Activated CD4-positive, alpha-beta T cell treated with anti-CD3 and anti-CD28 coated beads, Interleukin-2, amount 50 U/mL, for 48 hours (primary cell): ENCODE measurements around the gene LIMK2.
"Not testable (repeated sequence)": the region's sequence is repeated elsewhere in the genome, so short reads cannot be mapped to it uniquely, and the experiment has no call there.

Experiments used
- DNase-seq, 2 experiments: peaks; one replicate each; pipeline ENCODE4 v3.0.0-alpha.2; 2020

The LIMK2 gene

DNA sequence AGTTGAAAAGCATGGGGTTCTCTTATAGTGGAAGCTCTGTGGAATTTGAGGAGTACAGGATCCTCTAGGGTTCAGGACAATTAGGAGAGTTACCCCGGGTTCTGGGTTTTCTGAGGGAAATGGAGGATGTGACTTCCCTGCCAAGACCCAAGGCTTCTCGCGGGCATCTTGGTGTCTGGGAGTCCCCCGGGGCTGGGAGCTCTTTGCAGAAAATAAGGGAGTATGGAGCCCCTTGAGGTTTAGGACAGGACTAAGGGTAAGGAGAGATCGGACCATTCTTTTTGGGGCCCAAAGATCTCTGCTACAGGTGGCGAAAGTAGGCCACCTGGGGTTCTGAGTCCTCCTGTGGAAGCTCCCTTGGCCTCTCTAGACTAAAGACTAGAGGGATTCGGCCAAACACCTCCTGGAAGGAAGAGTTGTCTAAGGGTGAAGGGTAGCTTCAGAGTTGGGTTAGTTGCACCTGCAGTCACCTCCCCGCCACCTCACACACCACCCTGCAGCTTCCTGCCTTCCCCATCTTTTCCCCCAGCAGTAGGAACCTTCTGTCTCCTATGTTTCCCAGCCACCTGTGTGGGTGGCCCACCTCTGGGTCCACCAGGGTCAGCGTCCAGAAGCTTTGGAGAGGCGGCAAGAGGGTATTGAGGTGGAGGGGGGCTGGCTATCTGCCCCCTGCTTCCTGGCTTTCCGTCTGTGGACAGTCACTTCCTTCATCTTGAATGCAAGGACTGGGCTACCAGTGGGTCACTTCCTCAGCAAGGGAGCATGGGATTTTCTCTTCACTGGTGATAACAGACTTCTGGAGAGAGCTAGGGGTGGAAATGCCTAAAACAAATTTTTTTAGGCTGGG lies 908 bp downstream of the LIMK2 start:
- DNase-seq, result peak in 1 of 2 experiments; percentile 18

DNA sequence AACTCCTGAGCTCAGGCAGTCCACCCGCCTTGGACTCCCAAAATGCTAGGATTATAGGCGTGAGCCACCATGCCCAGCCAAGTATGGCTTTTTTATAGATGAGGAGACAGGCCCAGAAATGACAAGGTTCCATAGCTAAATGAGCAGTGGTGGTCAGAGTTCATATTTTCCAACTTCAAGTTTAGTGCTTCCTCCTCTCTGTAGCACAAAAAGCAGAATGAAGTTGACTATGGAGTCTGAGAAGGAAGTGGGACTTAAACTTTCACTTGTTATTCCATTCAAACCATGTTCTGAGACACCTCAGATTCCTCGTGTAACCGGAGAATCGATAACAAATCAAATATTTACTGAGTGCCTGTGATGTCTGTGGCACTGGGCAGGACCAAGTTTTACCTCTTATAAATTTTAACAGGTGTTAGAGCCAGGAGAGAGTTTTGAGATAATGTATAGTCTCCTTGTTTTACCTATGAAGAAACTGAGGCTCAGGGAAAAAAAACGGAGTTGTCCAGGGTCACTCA lies 3.0 kb downstream of the LIMK2 start:
- no peak for DNase-seq

DNA sequence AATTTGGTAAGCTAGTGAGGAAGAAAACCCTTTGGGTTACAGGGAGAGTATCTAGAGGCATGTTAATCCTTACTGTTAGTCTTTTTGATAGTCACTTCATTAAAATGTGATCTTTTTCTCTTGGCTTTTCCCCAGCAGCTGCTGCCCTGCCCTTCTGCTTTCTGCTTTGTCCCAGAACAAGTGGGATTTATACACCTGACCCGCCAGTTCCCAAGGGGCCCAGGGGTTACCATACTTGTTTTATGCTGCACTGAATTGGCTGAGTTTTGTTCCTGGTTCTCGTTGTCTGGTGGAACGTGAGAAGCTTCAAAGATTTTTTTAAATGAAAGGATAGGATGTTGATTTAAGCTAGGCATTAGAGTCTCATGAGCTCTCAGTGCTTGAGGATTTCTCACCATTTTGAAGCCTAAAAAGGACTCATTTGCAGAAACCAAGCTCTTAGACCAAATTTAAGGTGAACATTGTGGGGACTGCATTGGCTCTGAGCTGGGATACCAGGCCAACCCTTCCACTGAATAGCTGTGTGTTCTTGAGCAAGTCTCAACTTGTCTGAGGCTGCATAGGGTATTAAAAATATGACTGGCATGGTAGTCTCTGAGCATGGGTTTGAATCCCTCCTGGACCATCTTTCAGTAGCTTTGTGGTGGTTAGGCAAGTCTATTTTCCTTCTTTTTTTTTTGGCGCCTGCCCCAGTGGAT lies 6.6 kb downstream of the LIMK2 start:
- no peak for DNase-seq

DNA sequence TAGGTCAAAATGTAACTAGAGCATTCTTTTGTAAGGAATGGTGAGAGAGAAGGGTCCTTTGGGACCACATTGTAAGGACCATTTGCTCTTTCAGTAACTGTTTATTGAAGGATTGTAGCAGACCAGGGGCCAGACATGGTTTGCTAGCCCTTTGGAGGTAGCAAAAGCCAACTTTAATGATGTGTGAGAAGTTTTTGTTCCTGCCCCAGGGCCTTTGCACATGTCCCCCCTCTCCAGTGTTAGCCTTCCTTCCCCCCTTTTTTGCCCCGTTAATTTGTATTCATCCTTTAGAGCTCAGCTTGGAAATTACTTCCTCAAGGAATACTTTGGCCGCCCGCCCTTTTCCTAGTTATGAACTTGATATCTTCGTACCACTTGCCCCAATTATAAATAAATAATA lies 9.0 kb downstream of the LIMK2 start:
- no peak for DNase-seq

DNA sequence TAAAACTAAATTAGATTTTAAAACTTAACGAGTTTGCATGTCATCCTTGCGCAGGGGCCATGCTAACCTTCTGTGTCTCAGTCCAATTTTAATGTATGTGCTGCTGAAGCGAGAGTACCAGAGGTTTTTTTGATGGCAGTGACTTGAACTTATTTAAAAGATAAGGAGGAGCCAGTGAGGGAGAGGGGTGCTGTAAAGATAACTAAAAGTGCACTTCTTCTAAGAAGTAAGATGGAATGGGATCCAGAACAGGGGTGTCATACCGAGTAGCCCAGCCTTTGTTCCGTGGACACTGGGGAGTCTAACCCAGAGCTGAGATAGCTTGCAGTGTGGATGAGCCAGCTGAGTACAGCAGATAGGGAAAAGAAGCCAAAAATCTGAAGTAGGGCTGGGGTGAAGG lies 10.6 kb downstream of the LIMK2 start:
- no peak for DNase-seq

DNA sequence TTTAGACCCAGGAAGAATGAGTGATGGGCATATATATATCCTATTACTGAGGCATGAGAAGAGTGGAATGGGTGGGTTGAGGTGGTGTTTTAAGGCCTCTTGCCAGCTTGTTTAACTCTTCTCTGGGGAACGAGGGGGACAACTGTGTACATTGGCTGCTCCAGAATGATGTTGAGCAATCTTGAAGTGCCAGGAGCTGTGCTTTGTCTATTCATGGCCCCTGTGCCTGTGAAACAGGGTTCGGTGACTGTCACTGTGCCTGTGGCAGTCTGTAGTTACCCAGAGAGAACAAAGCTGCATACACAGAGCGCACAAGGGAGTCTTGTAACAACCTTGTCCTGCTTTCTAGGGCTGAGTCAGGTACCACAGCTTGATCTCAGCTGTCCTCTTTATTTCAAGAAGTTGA lies 11.7 kb downstream of the LIMK2 start:
- DNase-seq, result no peak

DNA sequence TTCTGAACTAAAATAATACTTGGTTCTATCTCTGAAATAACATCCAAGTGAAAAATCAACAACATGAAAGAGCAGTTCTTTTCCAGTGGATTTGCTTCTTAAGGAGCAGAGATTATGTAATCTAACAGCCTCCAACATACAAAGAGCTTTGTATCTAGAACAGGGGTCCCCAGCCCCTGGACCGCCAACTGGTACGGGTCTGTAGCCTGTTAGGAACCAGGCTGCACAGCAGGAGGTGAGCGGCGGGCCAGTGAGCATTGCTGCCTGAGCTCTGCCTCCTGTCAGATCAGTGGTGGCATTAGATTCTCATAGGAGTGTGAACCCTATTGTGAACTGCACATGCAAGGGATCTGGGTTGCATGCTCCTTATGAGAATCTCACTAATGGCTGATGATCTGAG lies 12.6 kb downstream of the LIMK2 start:
- DNase-seq, result not testable (repeated sequence)

DNA sequence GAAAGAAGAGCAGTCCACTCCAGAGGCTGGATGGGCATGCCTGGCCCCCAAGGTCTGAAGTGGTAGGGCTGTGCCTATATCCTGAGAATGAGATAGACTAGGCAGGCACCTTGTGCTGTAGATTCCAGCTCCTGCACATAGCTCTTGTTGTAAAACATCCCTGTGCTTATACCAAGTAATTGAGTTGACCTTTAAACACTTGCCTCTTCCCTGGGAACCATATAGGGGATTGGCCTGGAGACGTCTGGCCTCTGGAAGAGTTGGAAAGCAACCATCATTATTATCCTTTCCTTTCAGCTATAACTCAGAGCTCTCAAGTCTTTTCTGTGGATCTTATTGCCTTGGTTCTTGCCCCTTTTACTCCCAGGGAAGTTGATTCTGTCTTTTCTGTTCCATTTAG lies 15.1 kb downstream of the LIMK2 start:
- DNase-seq, result no peak

DNA sequence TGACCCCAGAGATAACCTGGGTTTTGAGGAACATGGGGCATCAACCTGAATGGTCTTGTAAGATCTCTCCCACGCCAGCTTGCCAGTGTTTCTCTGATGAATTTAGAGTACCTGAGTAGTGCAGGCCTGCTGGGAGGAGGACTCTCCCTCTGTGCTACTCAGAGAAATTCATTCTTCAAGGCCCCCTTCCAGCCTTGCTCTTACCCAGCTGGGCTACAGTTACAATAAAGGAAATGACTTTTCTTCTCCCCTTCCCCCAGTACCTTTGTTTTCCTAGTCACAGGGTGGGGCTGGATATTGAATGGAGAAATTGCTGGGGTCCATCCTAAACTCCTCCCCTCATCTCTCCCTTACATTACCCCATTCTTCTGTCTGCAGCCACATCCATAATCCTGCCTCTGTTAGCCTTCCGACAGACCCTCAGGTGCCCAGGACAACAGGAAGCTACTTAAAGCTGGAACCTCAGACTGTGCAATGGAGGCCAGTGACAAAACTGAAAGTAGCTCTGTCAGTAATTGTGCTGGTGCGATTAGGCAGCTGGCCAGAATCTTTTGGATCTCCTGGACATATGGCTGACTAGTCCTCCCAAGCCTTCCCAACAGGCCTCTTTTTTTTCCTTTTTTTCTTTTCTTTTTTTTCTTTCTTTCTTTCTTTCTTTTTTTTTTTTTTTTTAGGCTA lies 17.4 kb downstream of the LIMK2 start:
- no peak for DNase-seq

DNA sequence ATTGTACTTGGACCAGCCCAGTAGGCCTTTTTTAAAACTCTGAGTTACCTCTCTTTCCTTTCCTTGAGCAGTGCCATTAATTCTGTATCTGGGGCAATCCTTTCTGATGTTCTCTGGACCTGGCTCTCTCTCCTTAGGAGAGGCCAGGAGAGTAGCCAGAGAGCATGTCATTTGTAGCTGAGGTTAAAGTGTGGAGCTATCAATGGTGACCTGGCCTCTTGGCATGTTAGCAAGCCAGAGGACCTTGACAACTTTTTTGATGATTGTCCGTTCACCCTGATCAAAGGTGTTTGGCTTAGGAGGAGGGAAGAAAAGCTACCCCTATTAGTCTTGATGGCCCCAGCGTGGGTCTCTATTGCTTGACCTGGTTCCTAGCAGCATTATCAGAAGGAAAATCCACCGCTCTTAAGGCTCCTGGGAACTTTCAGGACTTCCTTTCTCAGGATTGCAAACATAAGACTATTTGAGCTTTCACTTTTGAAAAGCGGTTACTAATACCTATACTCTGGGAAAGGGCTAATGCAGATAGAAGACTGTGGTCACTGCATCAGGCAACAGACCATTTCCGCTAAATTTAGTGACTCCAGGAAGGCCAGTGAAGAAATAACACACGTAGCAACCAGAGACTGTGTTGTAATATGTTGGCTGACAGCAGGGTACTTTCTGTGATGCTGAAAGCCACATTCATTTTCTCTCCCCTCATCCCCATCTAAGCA lies 18.2 kb downstream of the LIMK2 start:
- no peak for DNase-seq

DNA sequence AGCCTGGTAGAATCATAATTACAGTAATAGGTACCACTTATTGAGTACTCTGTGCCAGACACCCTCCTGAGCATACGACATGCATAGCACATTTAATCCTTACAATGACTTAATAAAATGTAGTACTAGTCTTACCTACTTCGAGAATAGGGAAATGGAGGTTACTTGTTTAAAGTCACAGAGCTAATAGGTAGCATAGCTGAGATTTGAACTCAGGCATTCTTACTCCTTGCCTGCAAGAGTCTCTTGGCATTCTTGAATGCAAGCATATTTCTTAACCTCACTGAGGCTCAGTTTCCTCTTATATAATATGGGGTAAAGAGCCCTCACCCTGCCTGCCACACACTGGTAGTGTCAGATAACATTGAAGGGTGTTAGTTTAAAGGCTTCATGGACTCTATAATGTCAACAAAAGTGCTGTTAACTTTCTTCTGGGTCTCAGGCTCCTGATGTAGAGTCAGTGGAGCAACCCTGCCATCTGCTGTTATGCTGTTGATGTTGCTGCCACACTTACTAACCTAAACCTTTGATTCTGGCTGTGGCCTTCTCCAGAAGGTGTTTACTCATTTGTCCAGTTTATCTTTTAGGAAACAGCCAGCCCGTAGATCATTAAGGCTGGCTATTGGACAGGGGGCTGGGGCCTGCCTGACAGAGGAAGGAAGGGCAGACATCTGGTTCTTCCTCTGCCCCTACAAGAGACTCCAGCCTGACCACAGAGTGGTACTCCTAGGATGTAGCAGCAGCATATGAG lies 18.9 kb downstream of the LIMK2 start:
- DNase-seq, result peak; percentile 17 to 19

DNA sequence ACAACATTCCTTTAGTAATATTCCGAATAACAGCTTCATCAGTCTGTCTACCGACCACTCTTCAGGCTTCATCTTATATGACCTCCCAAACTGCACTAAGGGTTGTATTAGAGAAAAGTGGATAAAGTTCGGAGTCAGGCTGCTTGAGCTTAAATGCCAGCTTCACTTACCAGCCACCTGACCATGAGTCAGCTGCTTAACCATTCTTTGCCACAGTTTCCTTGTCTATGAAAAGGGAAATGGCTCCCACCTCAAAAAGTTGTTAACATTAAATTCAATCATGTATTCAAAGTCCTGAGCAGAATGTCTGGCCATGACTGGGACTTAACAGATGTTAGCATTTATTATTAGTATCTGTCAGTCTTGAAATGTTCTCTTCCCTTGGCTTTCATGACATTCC lies 20.9 kb downstream of the LIMK2 start:
- DNase-seq, result no peak

DNA sequence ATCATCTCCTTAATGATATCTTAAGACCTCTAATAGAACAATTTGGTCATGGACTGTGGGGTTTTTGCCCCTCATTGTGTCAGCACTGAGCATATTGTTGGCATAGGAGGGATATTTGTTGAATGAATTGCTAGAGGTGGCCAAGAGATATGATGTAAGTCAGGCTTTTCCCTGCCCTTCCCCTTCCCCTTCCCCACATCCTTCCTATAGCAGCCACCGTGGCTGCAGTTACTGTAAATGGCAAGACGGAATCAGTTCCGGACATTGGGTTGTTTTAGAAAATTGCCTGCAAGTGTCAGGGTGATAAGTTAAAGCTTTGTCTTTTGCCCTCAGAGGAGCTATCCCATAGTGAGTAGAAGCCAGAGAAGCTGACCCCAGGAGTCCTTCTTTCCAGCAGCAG lies 23.0 kb downstream of the LIMK2 start:
- no peak for DNase-seq

DNA sequence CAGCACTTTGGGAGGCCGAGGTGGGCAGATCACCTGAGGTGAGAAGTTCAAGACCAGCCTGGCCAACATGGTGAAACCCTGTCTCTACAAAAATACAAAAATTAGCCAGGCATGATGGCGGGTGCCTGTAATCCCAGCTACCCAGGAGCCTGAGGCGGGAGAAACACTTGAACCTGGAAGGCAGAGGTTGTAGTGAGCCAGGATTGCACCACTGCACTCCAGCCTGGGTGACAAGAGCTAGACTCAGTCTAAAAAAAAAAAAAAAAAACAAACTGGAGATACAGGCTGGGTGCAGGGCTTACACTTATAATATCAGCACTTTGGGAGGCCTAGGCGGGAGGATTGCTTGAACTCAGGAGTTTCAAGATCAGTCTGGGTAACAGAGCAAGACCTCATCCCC lies 23.9 kb downstream of the LIMK2 start:
- not testable (repeated sequence) for DNase-seq

DNA sequence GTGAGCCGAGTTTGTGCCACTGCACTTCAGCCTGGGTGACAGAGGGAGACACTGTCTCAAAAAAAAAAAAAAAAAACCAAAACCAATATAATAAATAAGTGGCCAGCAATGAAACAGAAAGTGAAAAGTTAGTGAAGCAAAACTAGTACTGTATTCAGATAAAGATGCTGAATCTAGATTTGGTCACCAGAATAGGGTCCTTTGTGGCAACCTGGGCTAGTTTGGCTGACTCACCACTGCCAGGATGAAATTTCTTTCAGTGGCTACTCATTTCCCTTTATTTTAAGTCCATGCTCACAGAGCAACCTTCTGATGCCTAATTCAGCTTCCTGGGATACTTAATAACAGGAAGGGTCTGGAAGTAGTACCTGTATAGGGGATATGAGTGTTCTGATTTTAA lies 26.0 kb downstream of the LIMK2 start:
- DNase-seq, result no peak

DNA sequence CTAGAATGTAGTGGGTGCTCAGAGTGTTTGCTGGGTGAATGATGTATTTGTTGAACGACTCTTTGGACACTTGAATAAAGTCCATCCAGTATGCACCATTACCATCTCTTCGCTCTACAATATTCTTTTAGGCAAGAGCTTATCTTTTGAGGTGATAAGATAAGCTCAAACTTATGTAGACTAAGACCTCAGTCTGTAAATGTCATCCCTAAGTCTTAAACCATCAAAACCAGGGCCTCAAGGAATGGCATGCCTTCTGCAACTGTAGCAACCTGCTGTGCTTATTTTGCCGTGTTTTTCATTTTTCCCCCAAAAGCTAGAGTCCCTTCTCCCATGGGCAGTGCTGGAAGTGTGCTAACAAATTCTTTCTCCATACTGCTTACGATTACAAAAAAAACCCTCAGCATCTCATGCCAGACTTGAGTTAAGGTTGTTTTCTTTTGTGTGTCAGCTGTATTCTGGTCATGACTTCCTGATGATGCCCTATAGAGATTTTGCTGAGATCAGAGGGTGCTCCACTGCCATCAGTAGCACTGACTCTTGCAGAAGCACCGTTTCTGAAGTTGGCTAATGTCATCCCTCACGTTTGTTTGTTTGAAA lies 27.8 kb downstream of the LIMK2 start:
- no peak for DNase-seq

DNA sequence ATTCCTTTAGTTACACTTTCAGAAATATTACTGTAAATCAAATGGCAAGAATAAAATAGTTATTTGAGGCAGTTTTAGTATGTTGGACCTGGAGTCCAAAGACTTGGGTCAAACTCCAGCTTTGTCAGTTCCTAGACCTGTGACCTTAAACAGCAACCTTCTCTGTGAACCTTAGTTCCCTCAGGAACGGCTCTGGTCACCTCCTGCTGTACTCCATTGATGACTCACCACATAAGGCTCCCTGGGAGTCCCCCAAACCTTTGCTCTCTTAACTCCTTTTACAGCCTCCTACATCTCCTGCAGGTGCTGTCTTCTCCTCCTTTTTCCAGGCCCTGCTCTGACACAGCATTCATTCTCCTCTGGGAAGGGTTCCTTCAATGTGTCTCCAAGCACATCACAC lies 29.1 kb downstream of the LIMK2 start:
- no peak for DNase-seq

DNA sequence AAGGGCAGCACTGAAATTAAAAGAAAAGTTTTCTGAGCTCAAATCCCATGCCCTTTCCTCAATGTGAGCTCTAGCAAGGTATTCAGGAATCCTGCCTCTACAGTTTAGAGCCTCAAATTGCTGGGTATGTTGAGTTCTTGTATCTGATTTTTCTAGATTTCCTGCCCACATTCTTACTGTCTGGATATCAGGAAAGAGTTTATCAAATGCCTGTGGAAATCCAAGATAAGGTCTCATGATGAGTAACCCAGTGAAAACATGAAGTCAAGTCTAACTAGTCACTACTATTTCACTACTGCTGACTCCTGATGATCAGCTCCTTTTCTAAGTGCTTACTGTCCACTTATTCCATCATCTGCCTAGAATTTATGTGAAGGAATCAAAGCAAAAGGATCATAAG lies 29.8 kb downstream of the LIMK2 start:
- DNase-seq, result no peak

DNA sequence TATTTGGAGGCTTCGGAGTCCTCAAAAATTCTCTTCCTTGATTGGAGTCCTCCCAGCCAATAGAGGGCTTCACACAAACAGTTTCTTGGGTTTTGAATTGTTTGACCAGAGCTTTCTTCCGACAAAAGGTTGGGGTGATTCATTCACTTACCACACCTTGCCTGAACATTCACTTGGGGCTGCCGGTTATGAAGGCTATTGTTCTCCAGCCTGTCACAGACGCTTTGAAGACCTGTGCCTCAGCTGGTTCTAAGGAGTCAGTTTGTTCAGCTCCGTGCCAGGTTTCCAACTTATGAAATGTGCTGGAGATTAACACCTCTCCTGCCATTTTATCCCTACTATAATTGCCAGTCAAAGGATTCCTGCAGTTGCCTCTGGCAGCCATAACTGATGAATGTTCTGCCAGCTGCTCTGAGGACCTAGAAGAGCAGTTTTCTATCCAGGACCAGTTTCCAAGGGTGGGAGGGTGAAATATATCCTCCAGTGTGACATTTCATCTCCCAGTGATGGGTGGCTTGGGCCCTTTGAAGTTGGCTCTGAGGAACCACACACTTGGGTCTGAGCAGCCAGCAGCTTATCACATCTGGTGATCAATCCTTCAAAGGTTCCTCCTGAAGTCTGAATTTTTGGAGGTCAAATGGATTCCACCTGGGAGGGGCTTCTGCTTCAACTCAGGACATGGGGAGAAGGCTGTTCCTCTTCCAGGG lies 31.4 kb downstream of the LIMK2 start:
- no peak for DNase-seq

DNA sequence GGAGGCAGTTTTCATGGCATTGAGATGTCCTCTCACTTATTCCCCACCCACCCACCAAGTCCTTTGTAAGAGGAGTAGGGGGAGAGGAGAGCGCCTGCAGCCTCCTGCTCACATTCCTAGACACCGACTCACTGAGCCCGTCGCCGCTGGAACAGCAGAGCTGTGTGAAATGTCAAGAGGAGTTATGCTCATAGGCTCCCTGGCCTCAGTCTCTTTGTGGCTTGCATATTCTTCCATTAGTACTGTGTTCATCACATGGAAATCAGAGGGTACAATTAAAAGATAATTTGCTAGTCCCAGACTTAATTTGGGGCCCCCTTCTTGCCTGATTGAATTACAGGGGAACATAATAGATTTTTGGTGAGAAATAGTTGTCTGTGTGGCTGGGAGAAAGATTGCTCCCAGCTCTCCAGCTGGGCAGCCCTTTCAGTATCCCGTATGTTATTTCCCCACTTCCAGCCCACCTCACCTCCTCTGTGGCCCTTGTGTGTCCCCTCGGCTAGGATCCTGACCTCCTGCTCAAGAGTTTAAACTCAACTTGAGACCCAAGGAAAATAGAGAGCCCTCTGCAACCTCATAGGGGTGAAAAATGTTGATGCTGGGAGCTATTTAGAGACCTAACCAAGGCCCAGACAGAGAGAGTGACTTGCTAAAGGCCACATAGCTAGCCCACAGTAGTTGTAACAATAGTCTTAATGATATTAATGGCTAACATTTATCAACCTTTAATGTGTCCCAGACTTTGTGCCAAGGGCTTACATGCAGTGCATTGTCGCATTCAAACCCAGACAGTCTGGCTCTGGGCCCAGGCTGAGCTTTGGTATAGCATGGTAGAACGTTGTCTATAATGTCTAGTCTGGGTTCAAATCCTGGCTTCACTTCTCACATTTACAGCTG lies 32.2 kb downstream of the LIMK2 start:
- DNase-seq, result no peak
